ENCODE measurements around the gene HIRIP3.

HIRIP3 gene

DNA sequence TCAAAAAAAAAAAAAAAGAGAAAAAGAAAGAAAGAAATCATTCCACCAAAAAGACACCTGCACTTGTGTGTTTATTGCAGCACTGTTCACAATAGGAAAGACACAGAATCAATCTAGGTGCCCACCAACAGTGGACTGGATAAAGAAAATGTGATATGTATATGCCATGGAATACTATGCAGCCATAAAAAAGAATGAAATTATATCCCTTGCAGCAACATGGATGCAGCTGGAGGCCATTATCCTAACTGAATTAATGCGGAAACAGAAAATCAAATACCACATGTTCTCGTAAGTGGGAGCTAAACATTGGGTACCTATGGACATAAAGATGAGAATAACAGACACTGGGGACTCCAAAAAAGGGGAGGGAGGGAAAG, 21.9 kb upstream of the HIRIP3 start:
- in situ Hi-C loops (cut with MboI; ENCODE audit: low sequenced_read_pairs): loop anchor here (25.0 kb wide), 1 partner anchor 905 kb away; no protein-coding TSS in a partner anchor

DNA sequence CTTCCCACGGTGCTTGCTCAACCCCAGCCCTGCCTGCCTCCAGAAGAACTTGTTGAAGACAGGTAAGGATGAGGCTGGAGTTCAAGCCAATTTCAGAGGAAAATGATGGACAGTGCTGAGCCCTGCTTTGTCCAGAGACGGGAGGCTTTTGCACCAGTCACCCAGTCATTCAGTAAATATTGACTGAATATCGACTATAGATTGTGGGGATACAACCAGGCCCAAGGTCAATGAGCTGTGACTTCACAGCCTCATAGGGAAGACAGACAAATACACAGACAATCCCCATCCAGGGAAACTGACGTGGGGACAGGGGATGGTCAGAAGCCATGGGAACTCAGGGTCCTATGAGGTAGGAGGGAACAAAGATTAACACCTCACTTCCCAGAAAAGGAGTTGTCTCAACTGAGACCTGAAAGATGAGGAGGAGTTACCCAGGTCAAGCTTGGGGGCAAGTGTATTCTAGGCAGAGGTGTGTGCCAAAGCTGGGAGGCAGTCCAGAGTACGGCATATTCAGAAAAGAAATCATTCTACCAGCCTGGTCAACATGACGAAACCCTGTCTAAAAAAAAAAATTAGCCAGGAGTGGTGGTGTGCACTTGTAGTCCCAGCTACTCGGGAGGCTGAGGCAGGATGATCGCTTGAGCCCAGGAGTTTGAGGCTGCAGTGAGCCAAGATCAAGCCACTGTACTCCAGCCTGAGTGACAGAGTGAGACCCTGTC, 21.3 kb upstream of the HIRIP3 start:
- in situ Hi-C loops (cut with MboI; ENCODE audit: low sequenced_read_pairs): loop anchor here (25.0 kb wide), 1 partner anchor 904 kb away; no protein-coding TSS in a partner anchor

- in situ Hi-C loops (cut with MboI; ENCODE audit: low sequenced_read_pairs): loop anchor here (25.0 kb wide), 1 partner anchor 903 kb away; no protein-coding TSS in a partner anchor
These were observed 20.0 kb upstream of the HIRIP3 start for GRCh38 chr16:30015450-30015849.

DNA sequence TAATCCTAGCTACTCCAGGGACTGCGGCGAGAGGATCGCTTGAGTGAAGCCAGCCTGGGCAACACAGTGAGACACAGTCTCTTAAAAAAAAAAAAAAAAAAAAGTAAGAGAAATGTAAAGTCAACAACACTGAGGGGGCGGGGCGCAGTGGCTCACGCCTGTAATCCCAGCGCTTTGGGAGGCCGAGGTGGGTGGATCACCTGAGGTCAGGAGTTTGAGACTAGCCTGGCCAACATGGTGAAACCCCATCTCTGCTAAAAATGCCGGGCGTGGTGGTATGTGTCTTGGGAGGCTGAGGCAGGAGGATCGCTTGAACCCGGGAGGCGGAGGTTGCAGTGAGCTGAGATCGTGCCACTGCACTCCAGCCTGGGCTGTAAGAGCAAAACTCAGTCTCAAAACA, 17.2 kb upstream of the HIRIP3 start:
- in situ Hi-C loops (cut with MboI; ENCODE audit: low sequenced_read_pairs): loop anchor here (25.0 kb wide), 1 partner anchor 900 kb away; no protein-coding TSS in a partner anchor

- in situ Hi-C loops (cut with MboI; ENCODE audit: low sequenced_read_pairs): loop anchor here (25.0 kb wide), 1 partner anchor 900 kb away; no protein-coding TSS in a partner anchor
These were observed 16.5 kb upstream of the HIRIP3 start for GRCh38 chr16:30011714-30012504.

GRCh38 chr16:30010844-30011713, 15.7 kb upstream of the HIRIP3 start, which contains the start of gene DOC2A:
DOC2A (minus strand) TSS chr16:30011027; CDS start chr16:30010222, 805 bp downstream.
- in situ Hi-C loops (cut with MboI; ENCODE audit: low sequenced_read_pairs): loop anchor here (25.0 kb wide), 1 partner anchor 899 kb away; no protein-coding TSS in a partner anchor

- in situ Hi-C loops (cut with MboI; ENCODE audit: low sequenced_read_pairs): loop anchor here (25.0 kb wide), 1 partner anchor 898 kb away; no protein-coding TSS in a partner anchor
These were observed 14.8 kb upstream of the HIRIP3 start for GRCh38 chr16:30009990-30010843.

GRCh38 chr16:30009085-30009862, 13.9 kb upstream of the HIRIP3 start:
- in situ Hi-C loops (cut with MboI; ENCODE audit: low sequenced_read_pairs): loop anchor here (25.0 kb wide), 1 partner anchor 897 kb away; no protein-coding TSS in a partner anchor

- in situ Hi-C loops (cut with MboI; ENCODE audit: low sequenced_read_pairs): loop anchor here (25.0 kb wide), 1 partner anchor 895 kb away; no protein-coding TSS in a partner anchor
These were observed 12.0 kb upstream of the HIRIP3 start for GRCh38 chr16:30007378-30007895.

- in situ Hi-C loops (cut with MboI; ENCODE audit: low sequenced_read_pairs): loop anchor here (25.0 kb wide), 1 partner anchor 895 kb away; no protein-coding TSS in a partner anchor
These were observed 11.4 kb upstream of the HIRIP3 start for GRCh38 chr16:30006659-30007377.

- in situ Hi-C loops (cut with MboI; ENCODE audit: low sequenced_read_pairs): loop anchor here (25.0 kb wide), 1 partner anchor 894 kb away; no protein-coding TSS in a partner anchor
These were observed 10.7 kb upstream of the HIRIP3 start for GRCh38 chr16:30006095-30006473.

GRCh38 chr16:30005341-30006094, 10.1 kb upstream of the HIRIP3 start:
- in situ Hi-C loops (cut with MboI; ENCODE audit: low sequenced_read_pairs): loop anchor here (25.0 kb wide), 1 partner anchor 893 kb away; no protein-coding TSS in a partner anchor

- in situ Hi-C loops (cut with MboI; ENCODE audit: low sequenced_read_pairs): loop anchor here (25.0 kb wide), 1 partner anchor 893 kb away; no protein-coding TSS in a partner anchor
These were observed 9.4 kb upstream of the HIRIP3 start for GRCh38 chr16:30004811-30005242.

- in situ Hi-C loops (cut with MboI; ENCODE audit: low sequenced_read_pairs): loop anchor here (25.0 kb wide), 1 partner anchor 892 kb away; no protein-coding TSS in a partner anchor
These were observed 9.0 kb upstream of the HIRIP3 start for GRCh38 chr16:30004424-30004776.

DNA sequence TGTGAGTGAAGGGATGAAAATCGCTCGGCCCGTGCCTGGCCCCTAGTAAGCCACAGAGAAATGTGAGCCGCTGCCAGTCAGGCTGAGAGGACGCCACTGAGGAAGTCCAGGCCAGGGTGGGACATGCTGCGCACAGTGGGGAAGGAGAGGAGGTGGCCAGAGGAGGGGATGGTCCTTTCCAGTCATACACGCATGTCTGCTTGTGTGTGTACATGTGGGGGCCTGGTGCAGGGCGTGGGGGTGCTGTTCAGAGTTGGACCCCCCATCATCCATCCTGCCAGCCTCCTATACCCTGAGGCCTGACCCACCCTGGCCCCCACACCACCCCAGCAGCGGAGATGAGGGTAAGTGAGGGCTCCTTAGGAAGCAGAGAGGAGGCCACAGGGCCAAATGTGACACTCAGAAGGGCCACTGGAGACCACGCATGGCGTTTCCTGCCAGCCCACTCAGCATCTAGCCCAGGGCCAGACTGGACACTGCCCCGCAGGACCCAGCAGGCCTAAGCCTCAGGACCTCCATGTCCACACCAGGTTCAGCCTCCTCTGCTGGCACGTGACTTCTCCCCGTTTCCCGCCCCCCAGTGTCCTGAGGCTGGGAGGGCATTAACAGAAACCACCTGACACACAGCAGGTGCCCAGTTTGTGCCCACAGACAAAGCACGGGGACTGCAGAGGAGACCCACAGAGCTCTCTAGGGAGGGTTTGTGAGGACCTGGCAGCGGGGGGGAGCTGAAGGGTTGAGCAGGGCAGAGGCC, 8.4 kb upstream of the HIRIP3 start:
- in situ Hi-C loops (cut with MboI; ENCODE audit: low sequenced_read_pairs): loop anchor here (25.0 kb wide), 1 partner anchor 892 kb away; no protein-coding TSS in a partner anchor

All from HL-60/S4 treated with retinoic acid at 250 ng/mL for 4 days and 3 days (cell line).